DND-41 (cell line): ENCODE results near the gene CELSR3.

Experiments used
- EZH2 ChIP-seq: IDR thresholded peaks from 3 replicates; pipeline ENCODE4 v1.6.1; 2012; ENCODE audit warnings: borderline replicate concordance, low read depth, mild to moderate bottlenecking, moderate library complexity, low read length, inconsistent platforms; ENCODE audit not compliant: severe bottlenecking
- TF ChIP-seq, protein P1 (sequence below): IDR thresholded peaks from 2 replicates; pipeline ENCODE4 v1.5.1; 2012; ENCODE audit warnings: borderline replicate concordance, low read length, moderate library complexity, mild to moderate bottlenecking; ENCODE audit not compliant: poor library complexity, severe bottlenecking; ENCODE audit errors: extremely low read depth

GRCh38 chr3:48596157-48596556 lies 66.5 kb downstream of the CELSR3 start:
- TF ChIP-seq, protein P1, sequence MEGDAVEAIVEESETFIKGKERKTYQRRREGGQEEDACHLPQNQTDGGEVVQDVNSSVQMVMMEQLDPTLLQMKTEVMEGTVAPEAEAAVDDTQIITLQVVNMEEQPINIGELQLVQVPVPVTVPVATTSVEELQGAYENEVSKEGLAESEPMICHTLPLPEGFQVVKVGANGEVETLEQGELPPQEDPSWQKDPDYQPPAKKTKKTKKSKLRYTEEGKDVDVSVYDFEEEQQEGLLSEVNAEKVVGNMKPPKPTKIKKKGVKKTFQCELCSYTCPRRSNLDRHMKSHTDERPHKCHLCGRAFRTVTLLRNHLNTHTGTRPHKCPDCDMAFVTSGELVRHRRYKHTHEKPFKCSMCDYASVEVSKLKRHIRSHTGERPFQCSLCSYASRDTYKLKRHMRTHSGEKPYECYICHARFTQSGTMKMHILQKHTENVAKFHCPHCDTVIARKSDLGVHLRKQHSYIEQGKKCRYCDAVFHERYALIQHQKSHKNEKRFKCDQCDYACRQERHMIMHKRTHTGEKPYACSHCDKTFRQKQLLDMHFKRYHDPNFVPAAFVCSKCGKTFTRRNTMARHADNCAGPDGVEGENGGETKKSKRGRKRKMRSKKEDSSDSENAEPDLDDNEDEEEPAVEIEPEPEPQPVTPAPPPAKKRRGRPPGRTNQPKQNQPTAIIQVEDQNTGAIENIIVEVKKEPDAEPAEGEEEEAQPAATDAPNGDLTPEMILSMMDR, result no peak
- TF ChIP-seq EZH2, result no peak
